ENCODE data around the gene BRD4. TPM values are rescaled to one million over a fixed set of nuclear protein-coding genes. Genes with fewer than 3 reads are reported as not detected.

The BRD4 gene
- total and polyA plus RNA-seq, 2 of the 13 experiments (the other 11 are each of a cell fraction or from before 2014, with no cell fraction given) = 10.5 to 11.4 TPM

- TF ChIP-seq ZNF564 (CRISPR knock-in tag; IDR thresholded peaks at IDR 0.05) (peak; percentile 64; the same call in 1 of the 2 replicates), ZNF552 (CRISPR knock-in tag; IDR thresholded peaks at IDR 0.05; ENCODE audit: borderline replicate concordance) (no peak), ZBED4 (CRISPR knock-in tag; IDR thresholded peaks at IDR 0.05; ENCODE audit: borderline replicate concordance) (no peak), HNF4G (IDR thresholded peaks at IDR 0.05; ENCODE audit: borderline replicate concordance, low read depth, low read length) (peak; percentile 65), HNF4G (CRISPR knock-in tag; IDR thresholded peaks at IDR 0.05; ENCODE audit: borderline replicate concordance, low read depth) (peak; percentile 72), POGZ (CRISPR knock-in tag; IDR thresholded peaks at IDR 0.05) (no peak), ATF7 (IDR thresholded peaks at IDR 0.05) (peak; percentile 49; the same call in 1 of the 2 replicates), ATF7 (CRISPR knock-in tag; IDR thresholded peaks at IDR 0.05) (no peak), ZBTB42 (CRISPR knock-in tag; IDR thresholded peaks at IDR 0.05) (no peak; the same call in 1 of the 2 replicates), ZNF160 (CRISPR knock-in tag; IDR thresholded peaks at IDR 0.05) (no peak), GATAD2A (CRISPR knock-in tag; IDR thresholded peaks at IDR 0.05) (peak; percentile 94), RARG (CRISPR knock-in tag; IDR thresholded peaks at IDR 0.05; ENCODE audit: low read depth) (no peak), NPAS2 (CRISPR knock-in tag; IDR thresholded peaks at IDR 0.05; ENCODE audit: borderline replicate concordance) (no peak), JUN (CRISPR knock-in tag; IDR thresholded peaks at IDR 0.05) (no peak), ZFX (CRISPR knock-in tag; IDR thresholded peaks at IDR 0.05; ENCODE audit: low read depth) (peak; percentile 57), ZNF180 (CRISPR knock-in tag; IDR thresholded peaks at IDR 0.05; ENCODE audit: borderline replicate concordance, low read depth) (no peak), SOX6 (IDR thresholded peaks at IDR 0.05) (no peak), SOX6 (CRISPR knock-in tag; IDR thresholded peaks at IDR 0.05) (peak; percentile 78), HOXD1 (CRISPR knock-in tag; IDR thresholded peaks at IDR 0.05) (peak; percentile 87), ZNF343 (CRISPR knock-in tag; IDR thresholded peaks at IDR 0.05) (no peak), CENPT (CRISPR knock-in tag; IDR thresholded peaks at IDR 0.05; ENCODE audit: low read depth) (no peak), KDM3A (CRISPR knock-in tag; IDR thresholded peaks at IDR 0.05; ENCODE audit: low read depth) (peak; percentile 53; the same call in 1 of the 2 replicates), CCDC6 (CRISPR knock-in tag; IDR thresholded peaks at IDR 0.05) (peak; percentile 87), HNRNPUL1 (IDR thresholded peaks at IDR 0.05; ENCODE audit: low read depth, low read length) (no peak), HNRNPK (IDR thresholded peaks at IDR 0.05; ENCODE audit: low read depth, low read length, poor library complexity, severe bottlenecking) (no peak), ZNF83 (CRISPR knock-in tag; IDR thresholded peaks at IDR 0.05; ENCODE audit: borderline replicate concordance) (no peak), TARDBP (CRISPR knock-in tag; IDR thresholded peaks at IDR 0.05) (peak; percentile 91)
Measured at GRCh38 chr19:15297416-15298224, 34.7 kb downstream of the BRD4 start (continued).
